ENCODE results near the gene HOXC5. TPM values are rescaled to one million over a fixed set of nuclear protein-coding genes. Genes with fewer than 3 reads are reported as not detected.

HOXC5 gene
- polyA plus RNA-seq, 3 donors: not detected

DNA sequence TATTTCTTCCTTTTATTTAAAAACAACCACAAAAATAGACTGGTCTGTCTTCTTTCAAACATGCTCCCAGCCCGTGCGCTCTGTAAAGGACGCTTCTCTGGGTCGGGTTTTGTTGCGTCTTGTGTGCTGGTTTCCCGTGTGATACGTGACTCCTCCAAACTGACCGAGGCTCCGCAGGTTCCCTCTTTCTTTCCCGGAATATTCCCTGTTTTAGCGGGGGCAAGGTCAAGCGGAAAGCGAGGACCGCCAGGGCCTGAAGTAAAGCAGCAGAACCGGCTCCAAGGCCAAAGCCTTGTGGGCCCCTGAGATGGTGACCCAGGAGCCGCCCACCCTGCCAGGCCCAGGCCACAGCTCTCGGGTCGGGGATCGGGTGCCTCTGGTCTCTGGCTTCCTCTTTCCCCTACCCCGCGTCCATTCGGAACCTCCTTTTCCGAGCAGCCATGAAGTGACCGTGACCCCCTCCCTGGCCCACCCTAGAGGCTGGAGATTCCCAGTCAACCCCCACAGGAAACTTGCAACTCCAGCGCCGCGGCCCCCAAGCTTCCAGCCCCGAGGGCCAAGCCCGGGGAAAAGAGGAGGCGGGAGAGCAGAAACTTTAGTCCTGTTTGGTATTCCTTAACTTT, 48.8 kb upstream of the HOXC5 start:
- peak overlapping the region; percentile 69 for H3K4me2 ChIP-seq (replicated peaks; ENCODE audit: extremely low read depth, low read length, poor library complexity, severe bottlenecking)
- no peak overlapping the region for H3K27ac ChIP-seq (ENCODE audit: low read depth in 1 of 2, low read length in 2 of 2)
- H3K36me3 ChIP-seq (replicated peaks in 1 of 2; ENCODE audit: control insufficient read depth in 1 of 2, insufficient read depth in 2 of 2, low read length in 2 of 2): no peaks in the 10 kb centered on the region
- peaks cover 12 to 31% of the 10 kb centered on the region in 2 donors for H3K36me3 Mint-ChIP-seq
- peaks cover 98 to 100% (median 100%) of the 10 kb centered on the region in 3 donors for H3K27me3 Mint-ChIP-seq (ENCODE audit: low read depth in 3 of 3)
- peaks cover 17 to 80% (median 62%) of the 10 kb centered on the region in 7 donors for H3K9me3 Mint-ChIP-seq
- no peak overlapping the region for H3K27ac Mint-ChIP-seq
- intact Hi-C loops (cut with micrococcal nuclease): loop anchor here in 1 of 2 donors (10.0 kb wide), 1 partner anchor 289 kb away; no protein-coding TSS in a partner anchor
- TF ChIP-seq CTCF (IDR thresholded peaks at IDR 0.05): no peak
- H3K9me3 ChIP-seq (replicated peaks in 1 of 2; ENCODE audit: control insufficient read depth in 1 of 2, insufficient read depth in 1 of 2, low read length in 2 of 2): peaks cover 53 to 90% of the 10 kb centered on the region in 2 donors
- WGBS (ENCODE audit: insufficient coverage): 1% methylated on average over 21 of the region's 30 CpGs
- H4K20me1 ChIP-seq (ENCODE audit: insufficient read depth, low read length): no peaks in the 10 kb centered on the region
- H3K4me1 ChIP-seq (ENCODE audit: control insufficient read depth in 1 of 2, insufficient read depth in 2 of 2, low read length in 2 of 2): peaks cover 30 to 36% of the 10 kb centered on the region in 2 donors
- no peaks in the 10 kb centered on the region for H3K79me2 ChIP-seq (ENCODE audit: insufficient read depth, low read length)
- H3K4me3 ChIP-seq (replicated peaks in 1 of 3; ENCODE audit: low read depth in 2 of 3, low read length in 3 of 3): peak overlapping the region in 1 of 3 experiments; percentile 63
- no peak overlapping the region for H3K9ac ChIP-seq (ENCODE audit: insufficient read depth, low read length, poor library complexity, severe bottlenecking)
- H3K4me1 Mint-ChIP-seq: peaks cover 31% of the 10 kb centered on the region
- peaks cover 90 to 100% of the 10 kb centered on the region in 2 donors for H3K27me3 ChIP-seq (ENCODE audit: control insufficient read depth in 2 of 2, insufficient read depth in 2 of 2, low read length in 2 of 2)
- peak overlapping the region; percentile 62 to 89 for H3K4me3 Mint-ChIP-seq
- peak overlapping the region; percentile 26 for H2AFZ ChIP-seq (ENCODE audit: insufficient read depth, low read depth, low read length, poor library complexity, severe bottlenecking)
- no peak for DNase-seq

DNA sequence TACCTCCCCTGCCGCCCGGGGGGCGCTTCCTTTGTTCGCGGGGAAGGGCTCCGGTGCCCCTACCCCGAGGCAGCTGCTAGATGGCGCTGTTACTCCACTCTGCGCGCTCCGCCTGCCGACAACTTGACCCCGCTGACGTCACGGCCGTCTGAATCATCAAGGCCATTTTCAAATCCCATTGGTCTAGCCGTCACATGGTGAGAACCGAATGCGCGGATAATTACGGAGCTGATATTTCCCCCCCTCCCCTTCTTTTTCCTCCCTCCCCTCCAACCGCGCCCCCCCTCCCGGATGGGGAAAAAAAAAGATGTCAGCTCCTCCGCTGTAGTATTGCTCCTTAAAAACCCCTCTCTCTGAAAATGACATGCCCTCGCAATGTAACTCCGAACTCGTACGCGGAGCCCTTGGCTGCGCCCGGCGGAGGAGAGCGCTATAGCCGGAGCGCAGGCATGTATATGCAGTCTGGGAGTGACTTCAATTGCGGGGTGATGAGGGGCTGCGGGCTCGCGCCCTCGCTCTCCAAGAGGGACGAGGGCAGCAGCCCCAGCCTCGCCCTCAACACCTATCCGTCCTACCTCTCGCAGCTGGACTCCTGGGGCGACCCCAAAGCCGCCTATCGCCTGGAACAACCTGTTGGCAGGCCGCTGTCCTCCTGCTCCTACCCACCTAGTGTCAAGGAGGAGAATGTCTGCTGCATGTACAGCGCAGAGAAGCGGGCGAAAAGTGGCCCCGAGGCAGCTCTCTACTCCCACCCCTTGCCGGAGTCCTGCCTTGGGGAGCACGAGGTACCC, 47.8 kb upstream of the HOXC5 start, which contains the start of gene HOXC10:
HOXC10 (plus strand) TSS at position 246 of the 791 bp plus-strand sequence; CDS start at position 360, 114 bp downstream.
- H3K9me3 Mint-ChIP-seq: peaks cover 17 to 78% (median 61%) of the 10 kb centered on the region in 7 donors
- Histone ChIP-seq H3K36me3 (replicated peaks in 1 of 2; ENCODE audit: control insufficient read depth in 1 of 2, insufficient read depth in 2 of 2, low read length in 2 of 2) (no peaks in the 10 kb centered on the region), H3K9ac (ENCODE audit: insufficient read depth, low read length, poor library complexity, severe bottlenecking) (no peak within 1 kb of the TSS), H3K4me1 (ENCODE audit: control insufficient read depth in 1 of 2, insufficient read depth in 2 of 2, low read length in 2 of 2) (peaks cover 30 to 36% of the 10 kb centered on the region in 2 donors), H3K27ac (ENCODE audit: low read depth in 1 of 2, low read length in 2 of 2) (no peak within 1 kb of the TSS), H3K79me2 (ENCODE audit: insufficient read depth, low read length) (no peaks in the 10 kb centered on the region), H3K4me3 (replicated peaks in 1 of 3; ENCODE audit: low read depth in 2 of 3, low read length in 3 of 3) (peak within 1 kb of the TSS in 1 of 3 experiments; percentile 63), H3K27me3 (ENCODE audit: control insufficient read depth in 2 of 2, insufficient read depth in 2 of 2, low read length in 2 of 2) (peaks cover 90 to 100% of the 10 kb centered on the region in 2 donors), H2AFZ (ENCODE audit: insufficient read depth, low read depth, low read length, poor library complexity, severe bottlenecking) (peak within 1 kb of the TSS; percentile 26), H3K9me3 (replicated peaks in 1 of 2; ENCODE audit: control insufficient read depth in 1 of 2, insufficient read depth in 1 of 2, low read length in 2 of 2) (peaks cover 49 to 84% of the 10 kb centered on the region in 2 donors), H3K4me2 (replicated peaks; ENCODE audit: extremely low read depth, low read length, poor library complexity, severe bottlenecking) (peak within 1 kb of the TSS; percentile 69), H4K20me1 (ENCODE audit: insufficient read depth, low read length) (no peaks in the 10 kb centered on the region)
- H3K27ac Mint-ChIP-seq: no peak within 1 kb of the TSS
- peaks cover 39% of the 10 kb centered on the region for H3K4me1 Mint-ChIP-seq
- peak; percentile 32 for TF ChIP-seq CTCF (IDR thresholded peaks at IDR 0.05)
- H3K36me3 Mint-ChIP-seq: peaks cover 8 to 36% of the 10 kb centered on the region in 2 donors
- intact Hi-C loops (cut with micrococcal nuclease): loop anchor here in 1 of 2 donors (10.0 kb wide), 1 partner anchor 290 kb away; no protein-coding TSS in a partner anchor
- peak; percentile 58 to 76 (median 62) for DNase-seq
- H3K27me3 Mint-ChIP-seq (ENCODE audit: low read depth in 3 of 3): peaks cover 98 to 100% (median 100%) of the 10 kb centered on the region in 3 donors
- H3K4me3 Mint-ChIP-seq: peak within 1 kb of the TSS; percentile 62 to 89
- 4% methylated on average over 44 of the region's 55 CpGs for whole genome bisulfite sequencing (ENCODE audit: insufficient coverage)

Measured in CD14-positive monocyte (primary cell).